GM23248 (cell line): ENCODE measurements around the gene LECT2.

ENCODE experiments used
- EZH2 ChIP-seq: fragments of 200-600 bp; sonication (generic); IDR thresholded peaks from 2 replicates; pipeline ENCODE4 v1.6.1; 2018; ENCODE audit warnings: antibody characterized with exemption, mild to moderate bottlenecking; ENCODE audit not compliant: insufficient read depth, poor library complexity, severe bottlenecking
- EZH2phosphoT487 ChIP-seq: fragments of 200-600 bp; sonication (generic); IDR thresholded peaks from 2 replicates; pipeline ENCODE4 v1.6.1; 2018; ENCODE audit warnings: antibody characterized with exemption, moderate library complexity, mild to moderate bottlenecking, low read depth; ENCODE audit not compliant: insufficient read depth

GRCh38 chr5:135913713-135914626 is 40.8 kb downstream of the LECT2 start:
- TF ChIP-seq EZH2phosphoT487 (no peak), EZH2 (no peak)
